PFSK-1 (cell line): ENCODE data around the gene NISCH.

Experiments
- FOXP2 ChIP-seq: optimal IDR thresholded peaks from 2 replicates; pipeline ENCODE3; 2011; ENCODE audit warnings: borderline replicate concordance, control low read depth, inconsistent platforms; ENCODE audit not compliant: insufficient read depth; ENCODE audit errors: extremely low read length, extremely low read depth
- POLR2AphosphoS5 ChIP-seq: IDR thresholded peaks from 2 replicates; pipeline ENCODE4 v1.6.1; 2012; ENCODE audit warnings: low read depth, mild to moderate bottlenecking, control low read depth, low read length, moderate library complexity
- TF ChIP-seq, protein P1 (sequence below), 2 experiments: IDR thresholded peaks; 2 replicates each; pipeline versions ENCODE4 v1.6.1 to v1.8.0; 2011 to 2012; ENCODE audit warnings: low read depth in 2 of 2, low read length in 2 of 2, control low read depth in 1 of 2, inconsistent platforms in 1 of 2, mild to moderate bottlenecking in 1 of 2, moderate library complexity in 1 of 2; ENCODE audit not compliant: insufficient read depth in 1 of 2

DNA sequence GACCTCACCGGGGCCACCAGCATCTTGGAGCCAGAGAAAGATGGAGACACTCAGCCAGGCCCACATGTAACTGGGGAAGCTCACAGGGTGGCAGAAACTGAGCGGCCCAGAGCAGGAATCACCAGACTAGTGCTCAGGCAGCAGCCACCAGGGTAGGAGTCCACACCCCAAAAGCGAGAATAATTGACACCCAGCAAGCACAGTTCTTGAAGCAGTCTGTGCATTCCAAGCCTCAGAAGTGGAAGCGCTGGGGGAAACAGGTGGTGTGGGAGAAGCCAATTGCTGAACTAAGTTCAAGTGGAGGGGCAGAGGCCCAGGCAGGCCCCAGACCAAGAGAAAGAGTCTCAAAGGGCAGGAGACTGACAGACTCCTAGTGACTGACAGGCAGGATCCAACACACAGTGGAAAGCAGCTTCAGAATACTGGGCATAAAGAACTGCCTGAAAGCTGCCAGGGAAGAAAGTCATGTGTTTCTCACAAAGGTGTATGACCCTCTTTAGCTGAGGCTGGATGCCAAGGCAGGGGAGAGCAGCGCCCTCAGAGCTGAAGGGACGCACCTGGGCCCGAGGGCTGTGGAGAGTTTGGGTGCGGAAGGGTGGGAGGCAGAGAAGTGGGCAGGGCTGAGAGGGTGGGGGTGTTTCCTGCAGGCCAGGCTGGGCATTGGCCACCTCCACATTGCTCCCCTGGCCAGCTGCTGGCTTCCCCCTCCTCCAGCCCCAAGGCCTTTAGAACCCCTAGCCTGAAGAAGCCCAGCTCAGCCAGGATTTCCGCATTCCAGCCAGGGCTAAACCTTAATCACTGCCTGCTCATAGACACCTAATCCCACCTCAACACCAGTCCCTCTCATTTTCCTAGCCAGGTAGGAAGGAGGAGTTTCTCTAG is 70.5 kb downstream of the NISCH start:
- TF ChIP-seq, protein P1, sequence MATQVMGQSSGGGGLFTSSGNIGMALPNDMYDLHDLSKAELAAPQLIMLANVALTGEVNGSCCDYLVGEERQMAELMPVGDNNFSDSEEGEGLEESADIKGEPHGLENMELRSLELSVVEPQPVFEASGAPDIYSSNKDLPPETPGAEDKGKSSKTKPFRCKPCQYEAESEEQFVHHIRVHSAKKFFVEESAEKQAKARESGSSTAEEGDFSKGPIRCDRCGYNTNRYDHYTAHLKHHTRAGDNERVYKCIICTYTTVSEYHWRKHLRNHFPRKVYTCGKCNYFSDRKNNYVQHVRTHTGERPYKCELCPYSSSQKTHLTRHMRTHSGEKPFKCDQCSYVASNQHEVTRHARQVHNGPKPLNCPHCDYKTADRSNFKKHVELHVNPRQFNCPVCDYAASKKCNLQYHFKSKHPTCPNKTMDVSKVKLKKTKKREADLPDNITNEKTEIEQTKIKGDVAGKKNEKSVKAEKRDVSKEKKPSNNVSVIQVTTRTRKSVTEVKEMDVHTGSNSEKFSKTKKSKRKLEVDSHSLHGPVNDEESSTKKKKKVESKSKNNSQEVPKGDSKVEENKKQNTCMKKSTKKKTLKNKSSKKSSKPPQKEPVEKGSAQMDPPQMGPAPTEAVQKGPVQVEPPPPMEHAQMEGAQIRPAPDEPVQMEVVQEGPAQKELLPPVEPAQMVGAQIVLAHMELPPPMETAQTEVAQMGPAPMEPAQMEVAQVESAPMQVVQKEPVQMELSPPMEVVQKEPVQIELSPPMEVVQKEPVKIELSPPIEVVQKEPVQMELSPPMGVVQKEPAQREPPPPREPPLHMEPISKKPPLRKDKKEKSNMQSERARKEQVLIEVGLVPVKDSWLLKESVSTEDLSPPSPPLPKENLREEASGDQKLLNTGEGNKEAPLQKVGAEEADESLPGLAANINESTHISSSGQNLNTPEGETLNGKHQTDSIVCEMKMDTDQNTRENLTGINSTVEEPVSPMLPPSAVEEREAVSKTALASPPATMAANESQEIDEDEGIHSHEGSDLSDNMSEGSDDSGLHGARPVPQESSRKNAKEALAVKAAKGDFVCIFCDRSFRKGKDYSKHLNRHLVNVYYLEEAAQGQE (IDR thresholded peaks at IDR 0.05; ENCODE audit: insufficient read depth in 1 of 2, low read depth in 2 of 2, low read length in 2 of 2), result no peak
- TF ChIP-seq POLR2AphosphoS5, result no peak
- no peak for TF ChIP-seq FOXP2
